GM12892 (cell line): ENCODE data around the gene ATP2B2.

Experiments
- POLR2A ChIP-seq: IDR thresholded peaks from 2 replicates; pipeline ENCODE4 v1.6.1; 2011; ENCODE audit warnings: low read depth, low read length, control low read depth
- POLR2AphosphoS5 ChIP-seq: IDR thresholded peaks from 2 replicates; pipeline ENCODE4 v1.6.1; 2011; ENCODE audit warnings: low read depth, low read length, control low read depth

GRCh38 chr3:10348404-10348721 lies 157.0 kb downstream of the ATP2B2 start:
- TF ChIP-seq POLR2A (no peak), POLR2AphosphoS5 (no peak)
